GM18511 (cell line): Measurements from ENCODE around the gene SRGAP2B.
"Not testable (repeated sequence)": the region's sequence is repeated elsewhere in the genome, so short reads cannot be mapped to it uniquely, and the experiment has no call there.

ENCODE experiments used
- ATAC-seq: cut with Tn5 transposase; IDR thresholded peaks from one replicate; pipeline ENCODE4 v1.9.1; 2021; ENCODE audit warnings: mild to moderate bottlenecking, moderate library complexity; ENCODE audit not compliant: unreplicated experiment

The SRGAP2B gene

DNA sequence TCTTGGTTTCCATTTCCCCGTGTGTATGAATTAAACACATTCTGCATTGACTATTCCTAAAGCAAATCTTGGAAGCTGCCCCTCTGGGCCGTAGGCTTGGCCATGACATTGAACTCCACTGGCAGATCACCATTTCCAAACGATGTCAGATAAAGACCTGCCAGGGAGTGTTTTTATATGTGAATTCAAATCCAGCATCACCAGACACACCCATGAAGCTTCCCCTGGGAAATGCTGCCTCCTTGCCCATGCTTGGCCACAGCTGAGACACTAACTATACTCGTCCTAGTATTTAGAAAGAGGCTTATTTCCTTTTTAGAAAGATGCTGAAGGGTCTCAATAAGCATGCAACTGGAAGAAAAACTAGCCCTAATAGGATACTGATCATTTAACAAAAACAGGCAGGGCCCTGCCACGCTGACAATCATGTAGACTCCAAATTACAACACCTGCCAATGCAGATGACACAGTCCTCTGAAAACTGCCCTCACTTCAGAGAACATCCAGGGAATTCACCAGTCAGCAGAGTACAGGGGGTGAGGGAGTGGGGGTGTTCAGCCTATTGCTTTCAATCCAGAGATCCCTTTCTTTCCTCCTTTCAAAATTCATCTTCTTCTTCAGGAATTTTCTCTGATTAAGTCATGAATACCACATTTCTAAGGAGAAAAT lies 94.9 kb downstream of the SRGAP2B start:
- ATAC-seq = not testable (repeated sequence)

GRCh38 chr1:144998981-144999273 lies 96.2 kb downstream of the SRGAP2B start:
- ATAC-seq = not testable (repeated sequence)

DNA sequence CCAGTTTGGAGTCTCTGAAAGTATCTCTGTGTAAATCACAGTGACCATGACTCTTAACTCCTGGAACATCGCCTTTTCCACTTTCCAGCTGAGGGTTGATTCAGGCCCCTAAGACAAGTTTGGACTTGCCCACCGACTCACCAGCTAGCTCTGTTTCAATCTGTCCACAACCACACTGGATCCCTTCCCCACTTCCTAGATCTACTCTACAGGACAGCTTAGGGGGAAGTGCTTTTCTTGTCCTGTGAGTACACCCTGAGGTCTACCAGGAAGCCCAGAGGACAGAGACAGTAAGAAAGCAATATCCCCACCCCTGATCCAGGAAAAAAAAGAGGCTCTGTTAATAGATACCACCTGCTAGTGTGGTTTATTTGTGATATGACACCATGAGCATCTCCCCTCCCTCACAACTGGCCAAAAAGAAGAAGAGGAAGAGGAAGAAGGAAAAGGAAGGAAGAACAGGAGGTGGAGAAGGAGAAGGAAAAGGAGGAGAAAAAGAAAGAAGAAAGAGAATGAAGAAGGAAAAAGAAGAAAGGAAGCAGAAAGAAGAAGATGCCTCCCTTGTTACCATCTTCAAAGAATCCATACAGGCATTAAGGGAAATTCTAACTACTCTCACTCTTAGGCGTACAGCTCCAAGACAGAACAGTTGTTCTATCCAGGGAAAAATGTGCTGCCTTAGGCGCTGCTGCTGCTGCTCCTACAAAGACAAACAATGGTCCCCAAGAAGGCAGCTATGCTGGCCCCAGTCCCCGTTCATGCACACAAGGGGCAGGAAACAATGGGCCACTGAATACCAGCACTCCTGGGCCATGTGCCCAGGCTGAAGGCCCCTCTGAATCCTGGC lies 96.8 kb downstream of the SRGAP2B start:
- ATAC-seq = not testable (repeated sequence)

DNA sequence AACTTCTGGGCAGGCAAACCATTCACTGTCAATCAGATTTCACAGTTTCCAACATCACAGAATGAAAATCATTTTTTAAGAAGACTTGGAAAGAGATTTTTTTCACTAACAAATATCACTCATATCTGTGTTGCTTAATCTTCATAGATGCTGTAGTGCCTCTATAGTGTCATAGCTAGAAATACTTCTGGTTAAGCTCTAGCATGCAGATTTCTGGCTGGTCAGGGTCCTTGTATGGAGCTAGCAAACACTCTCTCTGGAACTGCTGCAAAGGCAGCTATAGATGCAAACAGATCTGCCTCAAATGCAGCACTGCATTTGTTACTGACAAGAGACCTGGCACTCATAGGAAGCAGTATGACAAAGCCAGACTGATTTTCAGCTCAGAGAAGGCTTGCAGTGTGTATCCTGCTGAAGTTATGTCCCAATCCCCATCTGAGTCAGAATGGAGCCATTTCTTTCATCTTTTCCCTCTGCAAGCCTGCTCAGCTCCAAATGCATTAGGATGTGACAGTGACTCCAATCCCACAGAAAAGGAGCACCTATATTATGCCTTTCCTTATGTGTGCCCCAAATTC lies 99.2 kb downstream of the SRGAP2B start:
- not testable (repeated sequence) for ATAC-seq

- not testable (repeated sequence) for ATAC-seq
Observed at GRCh38 chr1:144992915-144993314, 102.2 kb downstream of the SRGAP2B start.

GRCh38 chr1:144990611-144991010 lies 104.5 kb downstream of the SRGAP2B start:
- not testable (repeated sequence) for ATAC-seq

- not testable (repeated sequence) for ATAC-seq
Observed at GRCh38 chr1:144987131-144987530, 108.0 kb downstream of the SRGAP2B start.

- ATAC-seq = not testable (repeated sequence)
Observed at GRCh38 chr1:144986171-144986860, 108.8 kb downstream of the SRGAP2B start.

GRCh38 chr1:144985550-144986170 lies 109.5 kb downstream of the SRGAP2B start:
- ATAC-seq = not testable (repeated sequence)

DNA sequence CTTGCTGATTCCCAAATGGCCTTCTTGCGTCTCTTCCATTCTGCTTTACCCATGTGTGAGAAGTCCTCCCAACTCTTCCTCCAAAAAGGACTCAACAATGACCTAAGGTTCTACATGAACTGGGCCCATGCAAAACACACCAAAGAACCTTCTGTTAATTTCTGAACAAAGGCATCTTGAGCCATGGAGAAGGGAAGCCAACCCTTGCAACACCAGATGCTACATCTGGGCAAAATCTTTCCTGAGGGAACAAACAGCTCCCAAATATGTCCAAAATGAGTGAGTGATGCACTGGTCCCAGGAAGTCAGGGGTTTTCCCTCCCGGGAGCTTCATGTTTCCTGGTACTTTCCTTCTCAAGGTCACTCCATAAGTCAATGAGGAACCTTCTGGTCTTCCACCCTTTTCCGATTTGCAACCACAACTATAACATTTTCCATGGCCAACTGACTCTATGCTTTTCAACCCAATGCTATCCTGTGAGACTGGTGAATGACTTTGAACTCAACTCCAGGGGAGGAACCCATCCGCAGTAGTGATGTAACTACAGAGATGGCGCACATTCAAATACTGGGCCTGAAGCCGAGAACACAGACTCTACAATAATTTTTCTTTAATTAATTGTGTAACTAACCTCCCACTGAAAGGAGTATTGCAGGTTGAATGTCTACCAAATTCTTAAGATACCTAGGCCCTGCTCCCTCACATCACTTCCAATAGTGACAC lies 112.2 kb downstream of the SRGAP2B start:
- not testable (repeated sequence) for ATAC-seq

DNA sequence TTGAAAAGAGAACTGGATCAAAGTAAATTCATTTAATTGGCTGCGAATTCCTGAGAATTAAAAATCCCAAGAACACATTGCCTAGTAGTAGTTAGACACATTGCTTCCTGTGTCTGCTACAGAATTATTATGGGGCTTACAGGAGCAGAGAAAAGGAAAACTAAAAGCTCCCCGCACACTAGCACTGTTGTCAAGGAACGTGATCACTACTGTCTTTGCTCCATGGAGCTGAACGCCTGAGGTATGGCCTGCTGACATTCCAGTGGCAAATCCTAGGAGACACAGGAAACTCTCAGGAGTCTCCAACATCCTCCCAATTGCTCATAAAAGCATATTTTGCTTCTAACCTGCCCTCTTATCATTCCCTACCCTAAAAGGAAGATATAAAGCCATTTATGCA lies 114.0 kb downstream of the SRGAP2B start:
- not testable (repeated sequence) for ATAC-seq

GRCh38 chr1:144979960-144980595 lies 115.0 kb downstream of the SRGAP2B start:
- ATAC-seq = not testable (repeated sequence)

GRCh38 chr1:144977856-144978255 lies 117.3 kb downstream of the SRGAP2B start:
- ATAC-seq = not testable (repeated sequence)

GRCh38 chr1:144971936-144972335 lies 123.2 kb downstream of the SRGAP2B start:
- not testable (repeated sequence) for ATAC-seq

GRCh38 chr1:144966488-144966887 lies 128.6 kb downstream of the SRGAP2B start:
- ATAC-seq = not testable (repeated sequence)

DNA sequence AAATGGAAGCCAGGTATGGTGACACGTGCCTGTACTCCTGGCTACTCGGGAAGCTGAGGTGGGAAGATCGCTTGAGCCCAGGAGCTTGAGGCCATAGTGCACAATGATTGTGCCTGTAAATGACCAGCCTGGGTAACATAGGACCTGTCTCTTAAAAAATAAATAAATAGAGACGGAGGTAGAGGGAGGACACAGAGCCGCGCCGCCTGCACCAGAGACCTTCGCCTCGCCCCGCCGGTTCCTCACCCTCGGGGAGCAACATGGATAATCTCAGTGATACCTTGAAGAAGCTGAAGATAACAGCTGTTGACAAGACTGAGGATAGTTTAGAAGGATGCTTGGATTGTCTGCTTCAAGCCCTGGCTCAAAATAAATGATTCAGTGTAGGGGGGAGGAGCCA lies 130.4 kb downstream of the SRGAP2B start:
- not testable (repeated sequence) for ATAC-seq

DNA sequence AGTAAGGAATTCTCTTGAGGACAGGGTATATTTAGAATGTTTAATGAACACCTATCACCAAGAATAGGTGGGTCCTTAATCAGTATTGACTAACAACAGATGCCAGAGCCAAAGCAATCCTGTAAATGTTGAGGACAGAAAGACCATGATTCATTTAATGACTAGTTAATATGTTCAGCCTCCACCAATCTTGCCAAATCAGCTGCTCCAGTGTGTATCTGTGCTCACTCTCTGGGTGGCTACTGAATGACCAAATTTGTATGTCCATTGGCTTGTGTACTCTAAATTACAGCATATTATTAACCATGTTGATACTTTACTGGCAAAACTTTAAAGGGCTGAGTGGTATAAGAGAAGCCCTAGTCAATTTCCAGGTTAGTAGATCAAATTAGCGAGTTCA lies 130.9 kb downstream of the SRGAP2B start:
- ATAC-seq = not testable (repeated sequence)

GRCh38 chr1:144963571-144963970 lies 131.6 kb downstream of the SRGAP2B start:
- not testable (repeated sequence) for ATAC-seq
